Hepatocyte (in vitro differentiated cells): ENCODE measurements around the gene ALB. TPM values are rescaled to one million over a fixed set of nuclear protein-coding genes. Genes with fewer than 3 reads are reported as not detected.

Experiments used
- DNase-seq: peaks from one replicate; pipeline ENCODE4 v3.0.0-alpha.2; 2016; ENCODE audit warnings: low spot score
- H2AFZ ChIP-seq: fragments of 200-600 bp; sonication (generic); 2 replicates; pipeline ENCODE4 v1.6.0; 2016; ENCODE audit warnings: antibody characterized with exemption, mild to moderate bottlenecking
- H3K27ac ChIP-seq: fragments of 200-600 bp; sonication (generic); 2 replicates; pipeline ENCODE4 v1.5.1; 2016; ENCODE audit warnings: mild to moderate bottlenecking
- H3K27me3 ChIP-seq: fragments of 200-600 bp; sonication (generic); 2 replicates; pipeline ENCODE4 v1.6.1; 2016
- H3K36me3 ChIP-seq: fragments of 200-600 bp; sonication (generic); replicated peaks from 2 replicates; pipeline ENCODE4 v1.5.1; 2016; ENCODE audit warnings: low read depth; ENCODE audit not compliant: insufficient read depth
- H3K4me1 ChIP-seq: fragments of 200-600 bp; sonication (generic); 2 replicates; pipeline ENCODE4 v1.5.1; 2016; ENCODE audit warnings: mild to moderate bottlenecking, moderate library complexity; ENCODE audit not compliant: insufficient read depth
- H3K4me2 ChIP-seq: fragments of 200-600 bp; sonication (generic); 2 replicates; pipeline ENCODE4 v1.6.0; 2016
- H3K4me3 ChIP-seq: fragments of 200-600 bp; sonication (generic); 2 replicates; pipeline ENCODE4 v1.5.1; 2016; ENCODE audit warnings: mild to moderate bottlenecking
- H3K79me2 ChIP-seq: fragments of 200-600 bp; sonication (generic); 2 replicates; pipeline ENCODE4 v1.6.0; 2017; ENCODE audit warnings: mild to moderate bottlenecking
- H3K9me2 ChIP-seq: fragments of 200-600 bp; sonication (generic); replicated peaks from 2 replicates; pipeline ENCODE4 v1.6.0; 2017; ENCODE audit warnings: mild to moderate bottlenecking; ENCODE audit not compliant: insufficient read depth
- H3K9me3 ChIP-seq: fragments of 200-600 bp; sonication (generic); 2 replicates; pipeline ENCODE4 v1.5.1; 2016; ENCODE audit warnings: low read depth, mild to moderate bottlenecking
- H4K20me1 ChIP-seq: fragments of 200-600 bp; sonication (generic); 2 replicates; pipeline ENCODE4 v1.6.0; 2016; ENCODE audit warnings: mild to moderate bottlenecking; ENCODE audit not compliant: insufficient read depth, poor library complexity, severe bottlenecking
- EZH2 ChIP-seq: fragments of 200-600 bp; sonication (generic); IDR thresholded peaks from 2 replicates; pipeline ENCODE4 v1.6.1; 2016; ENCODE audit warnings: antibody characterized with exemption, mild to moderate bottlenecking, borderline replicate concordance
- EZH2phosphoT487 ChIP-seq: fragments of 200-600 bp; sonication (generic); IDR thresholded peaks from one replicate; pipeline ENCODE4 v1.6.1; 2018; ENCODE audit warnings: antibody characterized with exemption, mild to moderate bottlenecking, low read depth, moderate library complexity; ENCODE audit not compliant: unreplicated experiment, severe bottlenecking
- WGBS: methylation state at CpG from one replicate; pipeline ENCODE4 v1.1.6; 2016; ENCODE audit warnings: low lambda C conversion rate; ENCODE audit errors: missing lambda C conversion rate; 5-methylcytosine and 5-hydroxymethylcytosine counted together
- polyA plus RNA-seq: library from polyadenylated mRNA; unstranded; fragments of >200 nt; fragmentation: Nextera tagmentation; extraction: Ambion mirVana; gene quantifications from 2 replicates; pipeline ENCODE4 v1.2.1, GENCODE V29; 2016
- total RNA-seq: library from RNA; depleted of rRNA; stranded (reverse); fragments of >200 nt; gene quantifications from 2 replicates; pipeline ENCODE4 v1.2.3, GENCODE V29; 2014
- TF ChIP-seq, protein P1 (sequence below): fragments of 200-600 bp; sonication (generic); IDR thresholded peaks from 2 replicates; pipeline ENCODE4 v1.5.1; 2016; ENCODE audit warnings: antibody characterized with exemption, mild to moderate bottlenecking; ENCODE audit not compliant: poor library complexity

The ALB gene
- total and polyA plus RNA-seq, 2 experiments from 2014 or later = 11,384 to 26,686 TPM

DNA sequence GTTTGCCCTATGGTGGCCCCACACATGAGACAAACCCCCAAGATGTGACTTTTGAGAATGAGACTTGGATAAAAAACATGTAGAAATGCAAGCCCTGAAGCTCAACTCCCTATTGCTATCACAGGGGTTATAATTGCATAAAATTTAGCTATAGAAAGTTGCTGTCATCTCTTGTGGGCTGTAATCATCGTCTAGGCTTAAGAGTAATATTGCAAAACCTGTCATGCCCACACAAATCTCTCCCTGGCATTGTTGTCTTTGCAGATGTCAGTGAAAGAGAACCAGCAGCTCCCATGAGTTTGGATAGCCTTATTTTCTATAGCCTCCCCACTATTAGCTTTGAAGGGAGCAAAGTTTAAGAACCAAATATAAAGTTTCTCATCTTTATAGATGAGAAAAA is 14.6 kb downstream of the ALB start:
- no peaks in the 10 kb centered on the region for H3K9me2 ChIP-seq
- no peaks in the 10 kb centered on the region for H3K4me1 ChIP-seq
- no peak overlapping the region for H2AFZ ChIP-seq
- no peaks in the 10 kb centered on the region for H3K9me3 ChIP-seq
- H3K4me3 ChIP-seq = no peak overlapping the region
- no peaks in the 10 kb centered on the region for H3K36me3 ChIP-seq
- H3K79me2 ChIP-seq = no peaks in the 10 kb centered on the region
- 80% methylated on average over 1 of the region's 1 CpG for WGBS
- no peaks in the 10 kb centered on the region for H3K27me3 ChIP-seq
- H3K4me2 ChIP-seq = no peak overlapping the region
- no peak for DNase-seq
- H4K20me1 ChIP-seq = no peaks in the 10 kb centered on the region
- H3K27ac ChIP-seq = no peak overlapping the region
- TF ChIP-seq EZH2 (no peak), EZH2phosphoT487 (no peak)
- TF ChIP-seq, protein P1, sequence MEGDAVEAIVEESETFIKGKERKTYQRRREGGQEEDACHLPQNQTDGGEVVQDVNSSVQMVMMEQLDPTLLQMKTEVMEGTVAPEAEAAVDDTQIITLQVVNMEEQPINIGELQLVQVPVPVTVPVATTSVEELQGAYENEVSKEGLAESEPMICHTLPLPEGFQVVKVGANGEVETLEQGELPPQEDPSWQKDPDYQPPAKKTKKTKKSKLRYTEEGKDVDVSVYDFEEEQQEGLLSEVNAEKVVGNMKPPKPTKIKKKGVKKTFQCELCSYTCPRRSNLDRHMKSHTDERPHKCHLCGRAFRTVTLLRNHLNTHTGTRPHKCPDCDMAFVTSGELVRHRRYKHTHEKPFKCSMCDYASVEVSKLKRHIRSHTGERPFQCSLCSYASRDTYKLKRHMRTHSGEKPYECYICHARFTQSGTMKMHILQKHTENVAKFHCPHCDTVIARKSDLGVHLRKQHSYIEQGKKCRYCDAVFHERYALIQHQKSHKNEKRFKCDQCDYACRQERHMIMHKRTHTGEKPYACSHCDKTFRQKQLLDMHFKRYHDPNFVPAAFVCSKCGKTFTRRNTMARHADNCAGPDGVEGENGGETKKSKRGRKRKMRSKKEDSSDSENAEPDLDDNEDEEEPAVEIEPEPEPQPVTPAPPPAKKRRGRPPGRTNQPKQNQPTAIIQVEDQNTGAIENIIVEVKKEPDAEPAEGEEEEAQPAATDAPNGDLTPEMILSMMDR = no peak

DNA sequence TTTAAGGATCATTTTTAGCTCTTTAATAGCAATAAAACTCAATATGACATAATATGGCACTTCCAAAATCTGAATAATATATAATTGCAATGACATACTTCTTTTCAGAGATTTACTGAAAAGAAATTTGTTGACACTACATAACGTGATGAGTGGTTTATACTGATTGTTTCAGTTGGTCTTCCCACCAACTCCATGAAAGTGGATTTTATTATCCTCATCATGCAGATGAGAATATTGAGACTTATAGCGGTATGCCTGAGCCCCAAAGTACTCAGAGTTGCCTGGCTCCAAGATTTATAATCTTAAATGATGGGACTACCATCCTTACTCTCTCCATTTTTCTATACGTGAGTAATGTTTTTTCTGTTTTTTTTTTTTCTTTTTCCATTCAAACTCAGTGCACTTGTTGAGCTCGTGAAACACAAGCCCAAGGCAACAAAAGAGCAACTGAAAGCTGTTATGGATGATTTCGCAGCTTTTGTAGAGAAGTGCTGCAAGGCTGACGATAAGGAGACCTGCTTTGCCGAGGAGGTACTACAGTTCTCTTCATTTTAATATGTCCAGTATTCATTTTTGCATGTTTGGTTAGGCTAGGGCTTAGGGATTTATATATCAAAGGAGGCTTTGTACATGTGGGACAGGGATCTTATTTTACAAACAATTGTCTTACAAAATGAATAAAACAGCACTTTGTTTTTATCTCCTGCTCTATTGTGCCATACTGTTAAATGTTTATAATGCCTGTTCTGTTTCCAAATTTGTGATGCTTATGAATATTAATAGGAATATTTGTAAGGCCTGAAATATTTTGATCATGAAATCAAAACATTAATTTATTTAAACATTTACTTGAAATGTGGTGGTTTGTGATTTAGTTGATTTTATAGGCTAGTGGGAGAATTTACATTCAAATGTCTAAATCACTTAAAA is 15.3 kb downstream of the ALB start:
- DNase-seq = no peak
- no peak overlapping the region for H2AFZ ChIP-seq
- H3K9me2 ChIP-seq = no peaks in the 10 kb centered on the region
- no peaks in the 10 kb centered on the region for H3K36me3 ChIP-seq
- 78% methylated on average over 7 of the region's 7 CpGs for WGBS
- H4K20me1 ChIP-seq = no peaks in the 10 kb centered on the region
- no peaks in the 10 kb centered on the region for H3K9me3 ChIP-seq
- H3K79me2 ChIP-seq = no peaks in the 10 kb centered on the region
- no peak overlapping the region for H3K27ac ChIP-seq
- TF ChIP-seq EZH2phosphoT487 (no peak), EZH2 (no peak)
- TF ChIP-seq, protein P1 = no peak
- no peak overlapping the region for H3K4me2 ChIP-seq
- H3K27me3 ChIP-seq = no peaks in the 10 kb centered on the region
- H3K4me3 ChIP-seq = no peak overlapping the region
- no peaks in the 10 kb centered on the region for H3K4me1 ChIP-seq

- WGBS = 72% methylated on average over 2 of the region's 2 CpGs
- no peak for DNase-seq
- Histone ChIP-seq H2AFZ (no peak overlapping the region), H3K27ac (no peak overlapping the region), H3K9me3 (no peaks in the 10 kb centered on the region), H3K4me2 (no peak overlapping the region), H3K4me3 (no peak overlapping the region), H3K79me2 (no peaks in the 10 kb centered on the region), H3K9me2 (no peaks in the 10 kb centered on the region), H3K36me3 (no peaks in the 10 kb centered on the region), H3K4me1 (no peaks in the 10 kb centered on the region), H3K27me3 (no peaks in the 10 kb centered on the region), H4K20me1 (no peaks in the 10 kb centered on the region)
- TF ChIP-seq EZH2 (no peak), EZH2phosphoT487 (no peak)
- TF ChIP-seq, protein P1 = no peak
Observed at GRCh38 chr4:73420615-73421014, 16.5 kb downstream of the ALB start.
